DMS53 treated with DMSO at 0.1 percent for 48 hours (cell line): ENCODE results near the gene ARAF.
"Not testable (repeated sequence)": the region's sequence is repeated elsewhere in the genome, so short reads cannot be mapped to it uniquely, and the experiment has no call there.

Experiments used
- DNase-seq: peaks from one replicate; lab custom pipeline; 2025; ENCODE audit not compliant: unreplicated experiment; lab: John Stamatoyannopoulos, UW

The ARAF gene

GRCh38 chrX:47560934-47561658 is at the start of gene ARAF:
ARAF (plus strand) TSS chrX:47561205; CDS start chrX:47562968, 1,763 bp downstream.
- DNase-seq = peak; percentile 93

GRCh38 chrX:47512383-47512782 is 48.6 kb upstream of the ARAF start:
- not testable (repeated sequence) for DNase-seq

DNA sequence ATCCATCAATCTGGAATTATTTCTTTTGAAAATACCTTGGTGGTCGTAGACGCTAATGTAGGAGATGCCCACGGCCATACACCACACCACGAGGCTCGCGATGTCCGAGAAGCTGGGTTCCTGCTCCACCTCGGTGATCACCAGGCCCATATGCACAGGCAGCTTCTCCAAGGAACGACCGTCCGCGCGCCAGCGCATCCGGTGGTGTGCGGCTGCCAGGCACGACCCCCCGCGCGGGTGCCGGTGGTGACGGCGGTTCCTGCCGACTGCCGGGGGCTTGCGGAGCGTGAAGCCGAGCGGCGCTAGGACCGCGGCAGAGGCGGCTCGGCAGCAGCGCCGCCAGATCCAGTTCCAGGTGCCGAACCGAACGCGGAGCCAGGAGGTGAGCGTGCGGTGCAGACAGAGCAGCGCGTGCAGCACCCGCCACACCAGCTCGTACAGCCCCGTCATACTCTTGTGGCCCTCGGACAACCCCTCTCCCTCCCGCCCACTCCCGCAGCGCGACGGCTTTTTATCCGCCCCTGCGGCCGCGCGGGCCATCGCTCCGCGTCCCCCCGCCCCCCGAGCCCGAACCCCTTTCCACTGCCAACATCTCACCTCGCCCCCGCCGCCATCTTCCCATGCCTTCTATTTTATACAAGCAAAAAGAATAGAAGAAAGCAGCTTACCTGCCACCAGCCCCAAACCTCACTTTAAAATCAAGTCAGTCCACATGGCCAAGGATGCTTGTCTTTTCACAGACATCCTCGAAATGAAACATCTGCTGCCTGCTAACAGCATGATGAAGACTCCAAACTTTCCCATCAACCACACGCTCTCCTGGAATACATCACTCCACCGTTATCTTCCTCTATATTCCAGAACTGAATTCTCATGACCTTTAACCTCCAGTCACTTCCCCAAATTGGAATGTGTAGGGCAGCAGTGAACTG is 47.7 kb upstream of the ARAF start:
- not testable (repeated sequence) for DNase-seq

GRCh38 chrX:47514533-47515235 is 46.3 kb upstream of the ARAF start:
- DNase-seq = no peak

- DNase-seq = no peak
Measured at GRCh38 chrX:47515941-47516665, 44.9 kb upstream of the ARAF start.

- DNase-seq = no peak
Measured at GRCh38 chrX:47518144-47518543, 42.9 kb upstream of the ARAF start.

DNA sequence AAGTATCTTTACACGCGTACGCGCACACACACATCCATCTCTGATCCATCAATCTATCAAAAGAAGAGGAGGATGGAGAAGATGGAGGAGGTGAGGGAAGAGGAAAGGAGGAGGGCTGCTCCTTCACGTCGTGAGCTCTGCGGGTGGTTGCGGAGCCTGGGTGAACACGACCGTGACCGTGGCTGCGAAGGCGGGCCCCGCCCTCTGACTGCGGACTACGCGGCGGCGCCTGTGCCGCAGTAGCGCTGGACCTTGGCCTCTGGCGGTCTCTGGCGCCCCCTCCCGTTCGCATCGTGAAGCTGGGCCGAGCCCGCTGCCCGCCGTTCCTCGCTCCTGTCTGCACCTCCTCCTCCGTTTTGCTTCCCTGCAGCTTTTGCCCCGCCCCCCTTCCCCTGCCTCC is 37.7 kb upstream of the ARAF start:
- peak; percentile 57 for DNase-seq

DNA sequence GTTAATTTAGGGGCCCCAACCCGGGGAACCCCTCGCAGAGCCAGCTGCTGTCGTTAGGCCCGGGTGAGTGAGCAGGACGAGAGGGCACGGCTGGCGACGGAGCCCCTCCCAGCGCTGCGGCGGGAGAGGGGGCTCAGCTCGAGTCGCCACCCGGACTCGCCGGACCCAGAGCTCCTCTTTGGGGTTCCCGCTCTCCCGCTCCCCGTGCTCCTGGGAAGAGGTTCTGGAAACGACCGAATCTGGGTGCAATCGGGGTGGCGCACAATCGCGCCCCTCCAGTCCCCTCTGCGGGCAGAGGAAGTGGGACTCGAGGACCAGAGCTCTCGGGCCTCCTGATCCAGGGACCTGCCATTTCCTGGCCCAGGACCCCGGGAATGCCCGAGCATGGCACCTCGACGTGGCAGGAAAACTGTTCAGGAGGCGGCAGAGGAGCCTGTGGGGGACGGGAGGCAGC is 37.3 kb upstream of the ARAF start:
- no peak for DNase-seq

DNA sequence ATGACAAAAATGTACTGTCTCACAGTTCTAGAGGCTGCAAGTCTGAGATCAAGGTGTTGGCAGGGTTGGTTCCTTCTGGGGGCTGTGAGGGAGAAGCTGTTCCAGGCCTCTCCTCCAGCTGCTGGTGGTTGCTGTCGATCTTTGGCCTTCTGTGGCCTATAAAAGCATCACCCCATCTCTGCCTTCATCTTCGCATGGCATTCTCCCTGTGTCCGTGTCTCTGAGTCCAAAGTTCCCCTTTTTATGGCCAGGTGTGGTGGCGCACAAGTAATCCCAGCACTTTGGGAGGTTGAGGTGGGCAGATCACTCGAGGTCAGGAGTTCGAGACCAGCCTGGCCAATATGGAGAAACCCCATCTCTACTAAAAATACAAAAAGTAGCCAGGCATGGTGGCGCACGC is 31.5 kb upstream of the ARAF start:
- no peak for DNase-seq

DNA sequence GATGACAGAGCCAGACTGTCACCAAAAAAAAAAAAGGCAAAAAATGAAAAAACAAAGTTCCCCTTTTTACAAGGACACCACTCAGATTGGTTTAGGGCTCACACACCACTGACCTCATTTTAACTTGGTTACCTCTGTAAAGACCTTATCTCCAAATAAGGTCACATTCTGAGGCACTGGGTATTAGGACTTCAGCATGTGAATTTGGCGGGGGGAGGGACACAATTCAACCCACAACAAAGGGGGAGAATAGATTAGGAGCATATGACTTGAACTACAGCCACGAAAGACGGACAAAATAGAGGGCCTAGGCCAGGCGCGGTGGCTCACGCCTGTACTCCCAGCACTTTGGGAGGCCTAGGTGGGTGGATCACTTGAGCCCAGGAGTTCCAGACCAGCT is 31.0 kb upstream of the ARAF start:
- DNase-seq = no peak

DNA sequence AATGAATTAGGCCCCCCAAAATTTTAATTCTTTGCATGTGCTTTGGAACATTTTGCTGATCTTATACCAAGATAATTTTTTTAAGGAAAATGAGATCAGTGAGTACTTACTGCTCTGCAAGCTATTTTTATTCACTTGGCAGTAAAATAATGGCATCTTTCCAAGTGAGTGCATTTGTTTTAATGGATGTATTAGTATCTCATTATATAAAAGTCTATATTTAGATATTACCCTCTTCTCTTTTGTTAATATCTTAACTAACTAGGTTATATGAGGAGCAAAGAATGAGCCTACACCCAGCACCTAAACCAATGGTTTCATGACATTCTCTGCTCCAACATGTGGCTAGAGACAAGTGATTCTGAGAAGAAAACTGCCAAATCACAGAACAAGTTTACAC is 21.1 kb upstream of the ARAF start:
- no peak for DNase-seq

GRCh38 chrX:47540754-47541538 is 20.1 kb upstream of the ARAF start:
- peak; percentile 91 for DNase-seq

- no peak for DNase-seq
Measured at GRCh38 chrX:47543496-47543895, 17.5 kb upstream of the ARAF start.

- peak; percentile 90 for DNase-seq
Measured at GRCh38 chrX:47556045-47556623, 4.9 kb upstream of the ARAF start.

DNA sequence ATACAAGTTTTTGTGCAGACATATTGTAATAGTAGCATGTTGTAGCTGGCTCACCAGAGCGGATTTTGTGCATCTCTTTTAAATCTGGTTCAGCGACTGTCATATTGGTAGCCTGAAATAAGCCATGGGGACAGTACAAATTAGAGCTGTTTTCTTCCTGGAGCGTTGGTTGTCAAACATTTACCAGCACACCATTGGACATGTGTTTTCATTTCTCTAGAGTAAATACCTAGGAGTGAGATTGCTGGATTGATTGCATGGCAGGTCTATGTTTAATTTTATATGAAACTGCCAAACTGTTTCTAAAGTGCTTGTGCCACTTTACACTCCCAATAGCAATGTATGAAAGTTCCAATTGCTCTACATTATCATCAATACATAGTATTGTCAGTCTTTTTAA is 2.6 kb upstream of the ARAF start:
- DNase-seq = no peak

GRCh38 chrX:47560179-47560933 is 649 bp upstream of the ARAF start:
- DNase-seq = no peak

- DNase-seq = no peak
Measured at GRCh38 chrX:47561659-47562151, 700 bp downstream of the ARAF start.

DNA sequence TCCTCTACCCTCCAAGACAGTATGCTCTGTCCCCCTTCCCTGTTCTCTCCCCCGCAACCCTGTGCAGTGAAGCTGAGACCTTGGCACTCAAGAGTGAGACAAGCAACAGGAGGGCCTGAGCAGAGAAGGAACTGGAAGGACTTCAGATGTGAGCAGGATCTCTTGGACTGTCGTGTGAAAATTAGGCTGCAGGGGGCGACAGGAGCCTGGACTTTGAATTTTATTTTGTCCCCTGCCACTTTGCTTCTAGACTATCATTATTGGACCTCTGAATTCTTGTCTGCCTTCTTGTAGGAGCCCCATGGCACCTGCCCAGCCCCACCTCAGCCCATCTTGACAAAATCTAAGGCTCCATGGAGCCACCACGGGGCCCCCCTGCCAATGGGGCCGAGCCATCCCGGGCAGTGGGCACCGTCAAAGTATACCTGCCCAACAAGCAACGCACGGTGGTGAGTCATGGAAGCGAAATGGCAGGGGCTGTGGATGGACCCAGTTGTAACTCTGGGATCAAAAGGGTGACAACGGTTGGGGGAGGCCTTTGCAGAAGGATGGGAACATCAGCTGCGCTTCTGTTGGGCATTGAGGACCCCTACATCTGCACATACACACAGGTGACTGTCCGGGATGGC is 1.7 kb downstream of the ARAF start:
- DNase-seq = no peak
